Endothelial cell of umbilical vein (primary cell): ENCODE measurements around the gene CROCC2. TPM values are rescaled to one million over a fixed set of nuclear protein-coding genes. Genes with fewer than 3 reads are reported as not detected.

Experiments
- BruUV-seq: library from RNA; stranded (reverse); fragments of 400-500 nt; replicated peaks from 2 replicates; lab custom pipeline; 2021; lab: Mats Ljungman, UMichigan
- CTCF ChIA-PET: fragments of 300-600, 350-600 bp; sonication (Branson Sonifier 250); formaldehyde crosslinking; loops from one replicate; lab custom pipeline; 2021; ENCODE audit warnings: antibody characterized with exemption, inconsistent platforms; lab: Charles Lee
- POLR2A ChIA-PET: fragments of 300-600, 350-600 bp; sonication (Branson Sonifier 250); formaldehyde crosslinking; loops from one replicate; lab custom pipeline; 2021; ENCODE audit warnings: antibody characterized with exemption, inconsistent platforms; lab: Charles Lee
- DNase-seq: peaks from one replicate; pipeline ENCODE4 v3.0.0-alpha.2; 2011; ENCODE audit warnings: low read depth, low spot score
- FAIRE-seq: peaks from 2 replicates; lab custom pipeline; 2011; peaks lifted over from hg19 to GRCh38; lab: Jason Lieb, UNC
- H2AFZ ChIP-seq: 2 replicates; pipeline ENCODE4 v1.6.0; 2012; ENCODE audit warnings: low read depth, low read length, control low read depth, inconsistent platforms
- H3K27ac ChIP-seq: 2 replicates; pipeline ENCODE4 v1.5.1; 2011; ENCODE audit warnings: low read depth, mild to moderate bottlenecking, control low read depth, low read length, moderate library complexity; ENCODE audit not compliant: insufficient read depth
- H3K27me3 ChIP-seq, 2 experiments: 2 replicates each; pipeline versions ENCODE4 v1.6.0 to v1.6.1; 2011; ENCODE audit warnings: low read length in 2 of 2, mixed read lengths in 1 of 2; ENCODE audit not compliant: control insufficient read depth in 2 of 2, insufficient read depth in 2 of 2
- H3K36me3 ChIP-seq, 2 experiments: 2 replicates in 1 of 2; 3 replicates in 1 of 2; pipeline ENCODE4 v1.5.1; 2011; ENCODE audit warnings: low read length in 2 of 2, mild to moderate bottlenecking in 1 of 2, moderate library complexity in 1 of 2; ENCODE audit not compliant: control insufficient read depth in 2 of 2, insufficient read depth in 2 of 2; ENCODE audit errors: extremely low read depth in 1 of 2
- H3K4me1 ChIP-seq: 3 replicates; pipeline ENCODE4 v1.5.1; 2011; ENCODE audit warnings: mild to moderate bottlenecking, low read length; ENCODE audit not compliant: control insufficient read depth, insufficient read depth; ENCODE audit errors: extremely low read depth
- H3K4me2 ChIP-seq: 2 replicates; pipeline ENCODE4 v1.6.1; 2011; ENCODE audit warnings: low read length, control low read depth, mixed read lengths; ENCODE audit not compliant: insufficient read depth
- H3K4me3 ChIP-seq, 3 experiments: fragments of 200-600 bp in 1 of 3; sonication (generic), shearing (Covaris generic) in 1 of 3; replicated peaks in 1 of 3; 2 replicates each; pipeline ENCODE4 v1.5.1; 2011 to 2016; ENCODE audit warnings: control low read depth in 3 of 3, low read length in 3 of 3, mild to moderate bottlenecking in 2 of 3, inconsistent platforms in 1 of 3, low read depth in 1 of 3, moderate library complexity in 1 of 3; ENCODE audit not compliant: insufficient read depth in 1 of 3
- H3K79me2 ChIP-seq: 2 replicates; pipeline ENCODE4 v1.6.0; 2012; ENCODE audit warnings: low read length, inconsistent platforms; ENCODE audit not compliant: control insufficient read depth, insufficient read depth
- H3K9ac ChIP-seq: replicated peaks from 2 replicates; pipeline ENCODE3; 2011; ENCODE audit warnings: low read length, control low read depth; ENCODE audit not compliant: insufficient read depth; ENCODE audit errors: extremely low read depth
- H3K9me1 ChIP-seq: replicated peaks from 3 replicates; pipeline ENCODE4 v1.6.0; 2011; ENCODE audit warnings: mild to moderate bottlenecking, low read length; ENCODE audit not compliant: control insufficient read depth, insufficient read depth; ENCODE audit errors: extremely low read depth
- H3K9me3 ChIP-seq: replicated peaks from 2 replicates; pipeline ENCODE4 v1.5.1; 2012; ENCODE audit warnings: low read length, inconsistent platforms; ENCODE audit not compliant: control insufficient read depth, insufficient read depth
- H4K20me1 ChIP-seq: replicated peaks from 2 replicates; pipeline ENCODE3; 2011; ENCODE audit warnings: mild to moderate bottlenecking, low read length; ENCODE audit not compliant: control insufficient read depth, insufficient read depth; ENCODE audit errors: extremely low read depth
- CTCF ChIP-seq, 2 donors: IDR thresholded peaks; 1 replicate in 1 of 2; 2 replicates in 1 of 2; pipeline ENCODE4 v1.5.1; 2011; ENCODE audit warnings: low read length in 2 of 2, mild to moderate bottlenecking in 2 of 2, moderate library complexity in 2 of 2, control low read depth in 1 of 2, inconsistent platforms in 1 of 2, low read depth in 1 of 2; ENCODE audit not compliant: insufficient read depth in 1 of 2; ENCODE audit errors: extremely low read depth in 1 of 2
- EZH2 ChIP-seq: IDR thresholded peaks from 2 replicates; pipeline ENCODE4 v1.6.1; 2012; ENCODE audit warnings: borderline replicate concordance, low read depth, mild to moderate bottlenecking, moderate library complexity, low read length, inconsistent platforms; ENCODE audit not compliant: severe bottlenecking
- FOS ChIP-seq: IDR thresholded peaks from 2 replicates; pipeline ENCODE4 v1.6.1; 2011; ENCODE audit warnings: mild to moderate bottlenecking, low read length, moderate library complexity, borderline replicate concordance; ENCODE audit not compliant: insufficient read depth
- GATA2 ChIP-seq: IDR thresholded peaks from 2 replicates; pipeline ENCODE4 v1.7.0; 2011; ENCODE audit warnings: low read depth, mild to moderate bottlenecking, moderate library complexity, mixed read lengths, low read length; ENCODE audit not compliant: insufficient read length, insufficient read depth
- JUN ChIP-seq: IDR thresholded peaks from 2 replicates; pipeline ENCODE4 v1.6.1; 2011; ENCODE audit warnings: borderline replicate concordance, low read depth; ENCODE audit not compliant: insufficient read length, insufficient read depth
- MAX ChIP-seq: IDR thresholded peaks from 2 replicates; pipeline ENCODE4 v1.6.1; 2011; ENCODE audit not compliant: insufficient read depth, insufficient read length
- MYC ChIP-seq: IDR thresholded peaks from one replicate; pipeline ENCODE4 v1.6.1; 2011; ENCODE audit warnings: mild to moderate bottlenecking, low read depth, low read length
- POLR2A ChIP-seq: IDR thresholded peaks from 2 replicates; pipeline ENCODE4 v1.6.1; 2012; ENCODE audit warnings: low read depth, mild to moderate bottlenecking, control low read depth, low read length
- POLR2AphosphoS5 ChIP-seq: IDR thresholded peaks from 2 replicates; pipeline ENCODE4 v1.6.1; 2012; ENCODE audit warnings: low read depth, mild to moderate bottlenecking, control low read depth, low read length, moderate library complexity; ENCODE audit not compliant: insufficient read depth
- dilution Hi-C: fragments of 300-500 bp; cut with MboI; formaldehyde crosslinking; loops from one replicate; pipeline ENCODE4 v1.15.0; 2019; ENCODE audit warnings: low sequenced_read_pairs; ENCODE audit not compliant: extremely low pct_ligation_motif_present
- intact Hi-C: fragments of 100-400 bp; cut with micrococcal nuclease; formaldehyde crosslinking; loops from one replicate; pipeline ENCODE4 v1.10.0; 2022
- polyA plus RNA-seq, 4 experiments: library from polyadenylated mRNA; depleted of rRNA in 3 of 4; stranded (reverse) in 3 of 4; unstranded in 1 of 4; fragments of >200 nt; gene quantifications; 2 replicates each; pipeline versions ENCODE4 v1.2.1 to v1.2.3, GENCODE V29; 2011 to 2012; ENCODE audit warnings: missing spikeins in 1 of 4
- total RNA-seq: library from RNA; stranded (reverse); gene quantifications from 2 replicates; pipeline ENCODE4 v1.2.3, GENCODE V29; 2021

CROCC2 gene
- total and polyA plus RNA-seq, 2 donors (not counting 3 experiments of a cell fraction or from before 2014, with no cell fraction given): not detected

- dilution Hi-C loops (no loop called here), intact Hi-C loops (loop anchor here (10.0 kb wide), 1 partner anchor 155 kb away; no protein-coding TSS in a partner anchor)
- H3K4me1 ChIP-seq: no peaks in the 10 kb centered on the region
Measured at GRCh38 chr2:240919786-240920782, 13.9 kb downstream of the CROCC2 start.

More at GRCh38 chr2:240919786-240920782, 13.9 kb downstream of the CROCC2 start:
- Histone ChIP-seq H3K9me1 (no peaks in the 10 kb centered on the region), H3K79me2 (no peaks in the 10 kb centered on the region), H2AFZ (no peak overlapping the region), H3K9ac (no peak overlapping the region), H3K36me3 (no peaks in the 10 kb centered on the region), H3K4me3 (no peak overlapping the region), H4K20me1 (no peaks in the 10 kb centered on the region), H3K27me3 (no peaks in the 10 kb centered on the region), H3K4me2 (no peak overlapping the region), H3K9me3 (no peaks in the 10 kb centered on the region), H3K27ac (no peak overlapping the region)
- FAIRE-seq (no peak), DNase-seq (no peak)
- no peak for TF ChIP-seq GATA2
- no peak for TF ChIP-seq POLR2A
- TF ChIP-seq FOS: no peak
- no peak for TF ChIP-seq JUN
- TF ChIP-seq CTCF (IDR thresholded peaks at IDR 0.05; ENCODE audit: extremely low read depth in 1 of 2, insufficient read depth in 1 of 2, low read depth in 1 of 2, low read length in 2 of 2): no peak
- TF ChIP-seq EZH2: no peak
- TF ChIP-seq MYC: no peak
- no peak for TF ChIP-seq MAX
- TF ChIP-seq POLR2AphosphoS5: no peak
- ChIA-PET CTCF (interaction anchor here (0.7 to 1.1 kb wide), 2 partner anchors 70 to 159 kb away, joined by 4 to 6 read pairs; no protein-coding TSS in a partner anchor), POLR2A (no interaction called here)
- BruUV-seq: no TSS peak
